Activated naive CD4-positive, alpha-beta T cell treated with anti-CD3 and anti-CD28 coated beads, Interleukin-2, amount 50 U/mL, for 16 hours (primary cell): Measurements from ENCODE around the gene NBEAL2.
A peak's percentile ranks its signal among the peaks of the same experiment; 100 is the strongest.
"Not testable (repeated sequence)": the region's sequence is repeated elsewhere in the genome, so short reads cannot be mapped to it uniquely, and the experiment has no call there.

Experiments
- DNase-seq: peaks from one replicate; pipeline ENCODE4 v3.0.0-alpha.2; 2020

NBEAL2 gene

GRCh38 chr3:46946416-46946815, 33.0 kb upstream of the NBEAL2 start:
- DNase-seq: no peak

GRCh38 chr3:46946856-46947545, 32.5 kb upstream of the NBEAL2 start:
- peak; percentile 32 for DNase-seq

- DNase-seq: no peak
Measured at GRCh38 chr3:46947546-46947901, 31.9 kb upstream of the NBEAL2 start.

GRCh38 chr3:46947981-46948791, 31.3 kb upstream of the NBEAL2 start:
- peak; percentile 32 for DNase-seq

GRCh38 chr3:46948830-46949671, 30.4 kb upstream of the NBEAL2 start:
- DNase-seq: no peak

- no peak for DNase-seq
Measured at GRCh38 chr3:46950177-46950576, 29.3 kb upstream of the NBEAL2 start.

- no peak for DNase-seq
Measured at GRCh38 chr3:46950650-46951241, 28.7 kb upstream of the NBEAL2 start.

- DNase-seq: no peak
Measured at GRCh38 chr3:46952813-46953212, 26.7 kb upstream of the NBEAL2 start.

GRCh38 chr3:46953234-46954010, 26.0 kb upstream of the NBEAL2 start:
- no peak for DNase-seq

GRCh38 chr3:46954178-46954577, 25.3 kb upstream of the NBEAL2 start:
- DNase-seq: no peak

- no peak for DNase-seq
Measured at GRCh38 chr3:46955157-46955556, 24.3 kb upstream of the NBEAL2 start.

- no peak for DNase-seq
Measured at GRCh38 chr3:46955801-46956259, 23.6 kb upstream of the NBEAL2 start.

- no peak for DNase-seq
Measured at GRCh38 chr3:46957092-46957820, 22.2 kb upstream of the NBEAL2 start.

- DNase-seq: no peak
Measured at GRCh38 chr3:46958467-46959160, 20.9 kb upstream of the NBEAL2 start.

- DNase-seq: peak; percentile 47
Measured at GRCh38 chr3:46959161-46959511, 20.3 kb upstream of the NBEAL2 start.

- no peak for DNase-seq
Measured at GRCh38 chr3:46960081-46960701, 19.3 kb upstream of the NBEAL2 start.

GRCh38 chr3:46960835-46961234, 18.6 kb upstream of the NBEAL2 start:
- DNase-seq: no peak

- DNase-seq: no peak
Measured at GRCh38 chr3:46962427-46962826, 17.0 kb upstream of the NBEAL2 start.

GRCh38 chr3:46962990-46963389, 16.5 kb upstream of the NBEAL2 start:
- DNase-seq: no peak

- DNase-seq: not testable (repeated sequence)
Measured at GRCh38 chr3:46964038-46964590, 15.4 kb upstream of the NBEAL2 start.
